GM12872 (cell line): ENCODE data around the gene GLI3.

ENCODE experiments used
- CTCF ChIP-seq: IDR thresholded peaks from 3 replicates; pipeline ENCODE4 v1.5.1; 2011; ENCODE audit warnings: low read depth, mild to moderate bottlenecking, low read length, moderate library complexity; ENCODE audit not compliant: insufficient read depth

The GLI3 gene

DNA sequence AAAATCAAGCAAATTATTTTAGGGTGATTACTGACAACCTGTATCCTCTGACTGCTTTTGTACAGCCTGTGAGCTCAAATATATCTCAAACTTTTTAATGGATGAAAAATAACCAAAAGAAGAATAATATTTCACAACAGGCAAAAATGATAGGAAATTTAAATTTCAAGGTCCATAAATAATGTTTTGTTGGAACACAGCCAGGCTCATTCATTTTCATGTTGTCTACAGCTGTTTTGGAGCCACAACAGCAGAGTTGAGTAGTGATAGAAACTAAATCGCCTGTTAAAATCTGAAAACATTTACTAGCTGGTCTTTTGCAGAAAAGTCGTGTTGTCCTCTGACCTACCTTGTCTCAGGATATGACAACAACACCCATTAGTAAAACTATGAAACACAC is 75.9 kb downstream of the GLI3 start:
- TF ChIP-seq CTCF = no peak

DNA sequence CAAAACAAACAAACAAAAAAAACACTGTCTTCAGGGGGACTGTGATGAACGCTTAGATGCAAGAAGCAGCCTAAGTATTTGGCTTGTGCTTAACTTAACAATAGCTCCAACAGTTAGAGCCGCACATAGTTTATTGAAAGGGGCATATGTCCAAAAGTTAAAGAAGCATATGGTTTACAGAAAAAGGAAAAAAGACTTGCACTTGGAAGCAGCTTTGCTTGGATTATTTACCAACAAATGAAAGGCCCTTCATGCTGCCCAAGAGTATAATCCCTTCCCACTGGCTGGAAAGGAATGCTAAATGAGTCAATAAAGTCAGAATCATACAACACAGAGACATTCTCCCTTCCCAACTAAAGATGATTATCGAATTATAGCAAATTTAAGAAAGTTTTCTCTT is 77.9 kb downstream of the GLI3 start:
- no peak for TF ChIP-seq CTCF

GRCh38 chr7:42156967-42157721 is 79.9 kb downstream of the GLI3 start:
- no peak for TF ChIP-seq CTCF

GRCh38 chr7:42156291-42156865 is 80.6 kb downstream of the GLI3 start:
- TF ChIP-seq CTCF = no peak

DNA sequence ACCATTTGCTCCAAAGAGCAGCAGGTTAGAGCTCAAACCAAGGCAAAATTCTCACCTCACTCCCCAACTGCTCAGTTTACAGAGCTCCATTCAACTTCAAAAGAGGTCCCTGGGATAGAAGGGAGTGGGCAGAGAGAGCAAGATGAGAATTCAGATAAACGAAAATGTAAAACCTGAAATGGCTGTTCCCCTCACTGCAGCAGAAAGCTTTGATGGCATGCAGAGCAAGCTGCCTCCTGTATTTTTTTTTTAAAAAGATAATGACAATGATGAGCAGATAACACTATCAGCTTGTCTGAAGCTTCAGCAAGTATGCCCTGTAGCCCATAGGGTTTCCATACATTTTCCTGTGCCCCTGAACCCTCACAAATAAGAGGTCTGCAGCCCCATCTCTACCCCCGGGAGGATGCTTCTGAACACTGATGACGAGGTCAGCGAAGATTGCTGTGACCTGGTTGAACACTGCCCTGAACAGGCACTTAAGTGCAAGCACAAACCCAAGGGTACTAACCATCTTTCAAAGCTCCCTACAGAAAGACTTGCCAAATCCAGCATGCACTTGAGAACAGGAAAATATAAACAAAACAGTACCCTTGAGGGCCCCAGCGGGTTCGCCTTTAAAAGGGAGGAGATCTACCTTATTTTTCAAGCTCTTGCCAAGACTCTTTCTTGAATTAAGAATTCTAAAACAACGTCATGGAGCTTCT is 81.3 kb downstream of the GLI3 start:
- no peak for TF ChIP-seq CTCF

DNA sequence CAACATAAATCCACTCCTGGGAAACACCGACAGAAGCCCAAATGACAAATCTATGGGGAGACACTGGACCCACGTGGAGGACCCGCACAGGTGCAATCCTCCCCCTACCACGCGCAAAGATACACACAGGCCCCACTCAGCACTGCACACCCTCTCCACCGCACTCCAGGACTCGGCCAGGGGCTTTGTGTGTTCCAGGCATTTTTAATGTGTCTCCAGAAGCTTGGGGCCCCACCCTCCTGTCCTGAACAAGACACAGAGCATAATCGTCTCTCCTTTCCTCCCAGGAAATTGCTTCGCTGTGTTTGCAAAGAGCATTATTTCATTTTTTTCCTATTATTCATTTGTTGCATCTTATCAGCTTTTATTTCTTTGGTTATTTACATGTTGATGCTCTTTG is 82.8 kb downstream of the GLI3 start:
- TF ChIP-seq CTCF = no peak

DNA sequence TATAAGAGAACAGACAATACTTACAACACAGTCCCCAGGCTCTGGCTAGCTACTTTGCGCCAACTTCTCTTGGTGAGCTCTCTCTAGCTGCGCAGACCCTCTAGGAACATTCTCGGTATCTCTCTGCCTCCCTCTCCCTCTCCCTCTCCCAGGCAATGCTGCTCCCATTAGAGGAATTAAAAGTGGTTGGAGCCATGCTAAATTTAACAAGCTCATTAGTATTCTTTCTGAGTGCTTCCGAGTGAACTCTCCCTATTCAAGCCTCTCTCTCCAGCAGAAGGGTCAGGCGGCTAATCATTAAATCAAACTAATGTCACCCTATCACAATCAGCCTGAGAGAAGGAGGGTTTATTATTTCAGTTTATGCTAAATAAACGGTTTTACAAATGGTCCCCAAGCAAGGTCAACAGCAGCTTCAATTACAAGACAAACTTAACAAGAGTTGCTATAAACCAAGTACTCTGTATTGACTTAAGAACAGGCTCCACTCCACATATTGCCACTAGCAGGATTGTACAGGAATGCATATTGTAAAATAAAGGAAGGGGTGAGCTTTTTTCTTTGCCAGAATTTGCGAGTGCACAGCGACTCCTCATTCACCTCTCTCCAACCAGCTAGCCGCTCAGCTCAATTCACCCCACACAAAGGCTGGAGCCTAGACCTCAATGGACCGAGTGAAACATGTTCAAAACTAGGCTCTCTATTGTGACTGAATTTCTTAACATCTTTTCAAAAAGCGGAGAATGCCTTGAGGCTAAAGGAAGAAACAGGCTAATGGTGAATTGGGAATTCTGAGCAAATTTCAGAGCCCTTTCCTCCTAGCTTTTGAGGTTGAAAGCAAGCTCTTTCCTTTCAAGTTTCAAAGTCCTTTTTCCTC is 84.4 kb downstream of the GLI3 start:
- TF ChIP-seq CTCF = no peak
